Natural killer cell (primary cell): ENCODE results near the gene PTP4A1. TPM values are rescaled to one million over a fixed set of nuclear protein-coding genes. Genes with fewer than 3 reads are reported as not detected.

Source experiments
- ATAC-seq, 3 donors: fragments of 150-1000 bp in 2 of 3; fragments of 200-7000 bp in 1 of 3; cut with Tn5 transposase; 1 replicate in 1 of 3; 2 replicates in 2 of 3; pipeline ENCODE4 v1.10.0; 2021; ENCODE audit warnings: mild to moderate bottlenecking in 2 of 3, moderate library complexity in 2 of 3
- DNase-seq, 2 donors: peaks; one replicate each; pipeline versions ENCODE4 v3.0.0 to v3.0.0-alpha.2; 2013 to 2021; ENCODE audit warnings: mixed read lengths in 1 of 2
- H3K27ac ChIP-seq: one replicate; pipeline ENCODE4 v1.5.1; 2013; ENCODE audit warnings: mild to moderate bottlenecking, low read length
- H3K27me3 ChIP-seq: one replicate; pipeline ENCODE4 v1.6.1; 2013; ENCODE audit warnings: low read length; ENCODE audit not compliant: control insufficient read depth, insufficient read depth
- H3K36me3 ChIP-seq: one replicate; pipeline ENCODE4 v1.6.1; 2013; ENCODE audit warnings: low read length; ENCODE audit not compliant: control insufficient read depth, insufficient read depth
- H3K4me1 ChIP-seq: one replicate; pipeline ENCODE4 v1.6.1; 2013; ENCODE audit warnings: low read length; ENCODE audit not compliant: control insufficient read depth, insufficient read depth
- H3K4me3 ChIP-seq: one replicate; pipeline ENCODE4 v1.5.1; 2013; ENCODE audit warnings: low read length
- H3K9me3 ChIP-seq: one replicate; pipeline ENCODE4 v1.6.1; 2013; ENCODE audit warnings: low read length; ENCODE audit not compliant: control insufficient read depth, insufficient read depth
- H3K27ac Mint-ChIP-seq, 2 donors: one replicate each; pipeline ENCODE4 v1.8.0; 2022; ENCODE audit warnings: mild to moderate bottlenecking in 2 of 2, mixed read lengths in 2 of 2, moderate library complexity in 1 of 2
- H3K27me3 Mint-ChIP-seq, 2 donors: one replicate each; pipeline ENCODE4 v1.8.0; 2022; ENCODE audit warnings: low read depth in 2 of 2, mixed read lengths in 2 of 2
- H3K36me3 Mint-ChIP-seq: one replicate; pipeline ENCODE4 v1.8.0; 2022; ENCODE audit warnings: mixed read lengths
- H3K4me1 Mint-ChIP-seq, 2 donors: one replicate each; pipeline ENCODE4 v1.8.0; 2022; ENCODE audit warnings: mixed read lengths in 2 of 2
- H3K4me3 Mint-ChIP-seq: one replicate; pipeline ENCODE4 v1.8.0; 2022; ENCODE audit warnings: mild to moderate bottlenecking, moderate library complexity, mixed read lengths
- H3K9me3 Mint-ChIP-seq, 2 donors: one replicate each; pipeline ENCODE4 v1.8.0; 2022; ENCODE audit warnings: mixed read lengths in 2 of 2
- CTCF ChIP-seq: fragments of 200-600 bp; IDR thresholded peaks from one replicate; pipeline ENCODE4 v1.8.0; 2022; ENCODE audit warnings: antibody characterized with exemption
- WGBS: methylation state at CpG from one replicate; pipeline ENCODE4 v1.1.7; 2013; ENCODE audit warnings: missing lambda C conversion rate; ENCODE audit not compliant: insufficient coverage; 5-methylcytosine and 5-hydroxymethylcytosine counted together
- intact Hi-C: fragments of 100-400 bp; cut with micrococcal nuclease; formaldehyde crosslinking; loops from one replicate; pipeline ENCODE4 v1.14.2; 2022
- total RNA-seq, 4 donors: library from RNA; stranded (reverse); fragments of 120-200 nt in 1 of 4; gene quantifications; one replicate each; pipeline versions ENCODE4 v1.2.3 to v1.2.4, GENCODE V29; 2013 to 2022

PTP4A1 gene
- total RNA-seq, 3 donors from 2014 or later (not counting 1 experiment from before 2014, with no cell fraction given) = 113 to 185 (median 130) TPM

GRCh38 chr6:63572747-63573075, 431 bp downstream of the PTP4A1 start:
- Histone ChIP-seq H3K27ac (peak overlapping the region; percentile 99), H3K9me3 (no peaks in the 10 kb centered on the region), H3K4me3 (peak overlapping the region; percentile 91), H3K27me3 (no peaks in the 10 kb centered on the region), H3K36me3 (peaks cover 14% of the 10 kb centered on the region), H3K4me1 (peaks cover 12% of the 10 kb centered on the region)
- Mint-ChIP-seq H3K36me3 (peaks cover 9% of the 10 kb centered on the region), H3K4me1 (peaks cover 29% of the 10 kb centered on the region in 2 donors), H3K27me3 (no peaks in the 10 kb centered on the region), H3K4me3 (peak overlapping the region; percentile 96), H3K27ac (peak overlapping the region; percentile 96 to 98), H3K9me3 (no peaks in the 10 kb centered on the region)
- no peak for TF ChIP-seq CTCF
- DNase-seq (no peak), ATAC-seq (peak in 2 of 3 donors; percentile 0 to 1)
- under 1% methylated on average over 42 of the region's 42 CpGs for WGBS
- intact Hi-C loops = loop anchor here (1.0 to 10.0 kb wide), 2 partner anchors 63 to 218 kb away; partner anchors contain the start of gene PHF3

- intact Hi-C loops = loop anchor here (10.0 kb wide), 1 partner anchor 218 kb away; no protein-coding TSS in a partner anchor
- no peaks in the 10 kb centered on the region for H3K27me3 ChIP-seq
- peak overlapping the region; percentile 94 for H3K4me3 Mint-ChIP-seq
- H3K4me1 ChIP-seq = peaks cover 12% of the 10 kb centered on the region
- DNase-seq = peak; percentile 70 to 81
- H3K27ac Mint-ChIP-seq = peak overlapping the region; percentile 96 to 98
- WGBS = under 1% methylated on average over 86 of the region's 86 CpGs
- no peaks in the 10 kb centered on the region for H3K9me3 Mint-ChIP-seq
- peaks cover 19% of the 10 kb centered on the region for H3K36me3 ChIP-seq
- peak; percentile 29 to 44 (median 33) for ATAC-seq
- no peak for TF ChIP-seq CTCF
- peaks cover 29% of the 10 kb centered on the region in 2 donors for H3K4me1 Mint-ChIP-seq
- no peaks in the 10 kb centered on the region for H3K9me3 ChIP-seq
- H3K4me3 ChIP-seq = peak overlapping the region; percentile 91
- peaks cover 9% of the 10 kb centered on the region for H3K36me3 Mint-ChIP-seq
- no peaks in the 10 kb centered on the region for H3K27me3 Mint-ChIP-seq
- peak overlapping the region; percentile 99 for H3K27ac ChIP-seq
Measured at GRCh38 chr6:63573076-63573898, 1.0 kb downstream of the PTP4A1 start.

GRCh38 chr6:63573899-63574553, 1.7 kb downstream of the PTP4A1 start:
- peak overlapping the region; percentile 99 for H3K27ac ChIP-seq
- 13% methylated on average over 9 of the region's 10 CpGs for WGBS
- peak; percentile 75 for TF ChIP-seq CTCF
- ATAC-seq (no peak), DNase-seq (peak in 1 of 2 donors; percentile 75)
- H3K4me3 ChIP-seq = peak overlapping the region; percentile 91
- intact Hi-C loops = loop anchor here (10.0 kb wide), 1 partner anchor 219 kb away; no protein-coding TSS in a partner anchor
- Mint-ChIP-seq H3K9me3 (no peaks in the 10 kb centered on the region), H3K27me3 (no peaks in the 10 kb centered on the region), H3K4me3 (peak overlapping the region; percentile 94), H3K27ac (peak overlapping the region; percentile 96 to 98), H3K4me1 (peaks cover 29% of the 10 kb centered on the region in 2 donors), H3K36me3 (peaks cover 9% of the 10 kb centered on the region)
- H3K9me3 ChIP-seq = no peaks in the 10 kb centered on the region
- H3K4me1 ChIP-seq = peaks cover 12% of the 10 kb centered on the region
- H3K27me3 ChIP-seq = no peaks in the 10 kb centered on the region
- H3K36me3 ChIP-seq = peaks cover 26% of the 10 kb centered on the region
